Adrenal gland (tissue), 5 donors: ENCODE data around the gene MAGI1.

Experiments
- CTCF ChIP-seq, 6 experiments: fragments of 450-650 bp in 4 of 6; fragments of 200-600 bp in 2 of 6; sonication (generic) in 1 of 6; IDR thresholded peaks; 1 replicate in 5 of 6; 2 replicates in 1 of 6; pipeline versions ENCODE4 v1.5.1 to v1.8.0; 2016 to 2021; ENCODE audit warnings: antibody characterized with exemption in 6 of 6, mild to moderate bottlenecking in 2 of 6, moderate library complexity in 1 of 6
- POLR2A ChIP-seq, 2 donors: fragments of 450-650 bp; IDR thresholded peaks; one replicate each; pipeline ENCODE4 v1.6.1; 2017; ENCODE audit warnings: antibody characterized with exemption in 2 of 2, mild to moderate bottlenecking in 2 of 2, moderate library complexity in 1 of 2
- donor health status: DM: no; HTN: no; CAD: no.

GRCh38 chr3:65674226-65674625, 364.5 kb downstream of the MAGI1 start:
- no peak for TF ChIP-seq CTCF (IDR thresholded peaks at IDR 0.05)
- no peak for TF ChIP-seq POLR2A (IDR thresholded peaks at IDR 0.05)
